ENCODE measurements around the gene BNIP3.
A peak's percentile ranks its signal among the peaks of the same experiment; 100 is the strongest.
"Not testable (repeated sequence)": the region's sequence is repeated elsewhere in the genome, so short reads cannot be mapped to it uniquely, and the experiment has no call there.

The BNIP3 gene

DNA sequence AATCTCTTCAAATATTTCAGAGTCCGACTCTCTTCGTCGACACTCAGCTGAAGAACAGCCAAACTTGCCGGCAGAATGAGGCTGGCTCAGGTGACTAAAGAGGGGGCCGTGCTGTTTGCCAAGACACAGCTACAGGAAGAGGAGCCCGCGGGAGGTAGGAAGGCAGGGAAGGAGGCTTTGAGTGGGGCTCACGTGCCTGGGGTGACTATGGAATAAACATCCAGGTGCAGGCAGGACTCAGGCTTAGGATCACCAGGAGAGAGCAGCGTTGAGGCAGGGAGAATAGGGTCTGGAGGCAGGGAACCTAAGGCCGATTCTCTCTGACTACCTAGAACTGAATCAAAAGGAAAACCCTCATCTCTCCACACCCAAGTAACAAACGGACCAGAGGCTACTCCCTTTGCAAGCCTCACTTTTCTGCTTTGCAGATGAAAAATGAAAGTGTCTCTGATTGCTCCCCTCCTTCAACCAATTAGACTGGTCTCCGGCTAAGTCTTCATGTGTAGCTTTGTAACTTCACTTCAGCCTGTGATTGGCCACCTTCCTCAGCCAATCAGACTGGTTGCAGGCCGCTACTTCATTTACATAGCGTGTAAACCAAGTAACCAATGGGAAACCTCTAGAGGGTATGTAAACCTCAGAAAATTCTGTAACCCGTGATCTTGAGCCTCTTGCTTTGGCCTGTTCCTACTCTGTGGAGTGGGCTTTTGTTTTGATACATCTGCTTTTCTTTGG lies 19.7 kb upstream of the BNIP3 start:
- no peak for DNase-seq (ENCODE audit: low spot score)

DNA sequence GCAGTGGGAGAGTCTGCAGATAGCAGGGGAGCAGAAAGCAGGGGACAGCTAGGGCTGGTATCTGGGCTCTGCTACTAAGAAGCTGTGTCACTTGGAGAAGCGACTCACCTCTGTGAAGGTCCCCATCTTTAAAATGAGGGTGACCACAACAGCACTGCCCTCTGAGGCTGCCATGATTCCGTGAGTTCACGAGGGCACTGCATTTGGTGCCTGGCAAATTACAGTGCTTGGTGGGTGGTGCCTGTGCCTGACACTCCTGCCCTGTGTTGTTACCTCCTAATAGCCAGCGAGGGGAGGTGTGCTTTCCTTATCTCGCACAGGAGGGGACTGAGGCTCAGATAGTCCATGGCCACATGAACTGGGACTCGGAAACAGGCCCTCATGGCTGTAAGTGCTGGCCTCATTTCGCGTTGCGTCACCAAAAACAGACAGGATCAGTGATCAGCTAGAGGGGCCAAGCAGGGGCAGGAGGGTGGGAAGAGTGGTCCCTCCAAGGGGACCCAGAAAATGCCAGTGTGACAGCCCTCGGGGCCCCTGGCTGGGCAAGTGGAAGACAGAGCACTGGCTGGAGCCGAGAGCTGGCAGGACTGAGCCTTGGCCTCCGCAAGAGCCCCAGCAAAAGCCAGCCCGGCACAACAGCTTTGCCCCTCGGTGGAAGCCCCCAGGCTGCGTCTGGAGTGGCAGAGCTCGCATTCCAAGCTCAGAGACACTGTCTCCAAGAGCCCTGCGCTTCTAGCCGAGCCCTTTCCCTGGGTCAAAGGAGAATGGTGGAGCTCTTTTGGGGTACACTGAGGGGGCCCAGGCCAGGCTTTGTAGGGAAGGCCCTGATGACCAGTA lies 17.3 kb upstream of the BNIP3 start:
- DNase-seq (ENCODE audit: low spot score) = no peak

DNA sequence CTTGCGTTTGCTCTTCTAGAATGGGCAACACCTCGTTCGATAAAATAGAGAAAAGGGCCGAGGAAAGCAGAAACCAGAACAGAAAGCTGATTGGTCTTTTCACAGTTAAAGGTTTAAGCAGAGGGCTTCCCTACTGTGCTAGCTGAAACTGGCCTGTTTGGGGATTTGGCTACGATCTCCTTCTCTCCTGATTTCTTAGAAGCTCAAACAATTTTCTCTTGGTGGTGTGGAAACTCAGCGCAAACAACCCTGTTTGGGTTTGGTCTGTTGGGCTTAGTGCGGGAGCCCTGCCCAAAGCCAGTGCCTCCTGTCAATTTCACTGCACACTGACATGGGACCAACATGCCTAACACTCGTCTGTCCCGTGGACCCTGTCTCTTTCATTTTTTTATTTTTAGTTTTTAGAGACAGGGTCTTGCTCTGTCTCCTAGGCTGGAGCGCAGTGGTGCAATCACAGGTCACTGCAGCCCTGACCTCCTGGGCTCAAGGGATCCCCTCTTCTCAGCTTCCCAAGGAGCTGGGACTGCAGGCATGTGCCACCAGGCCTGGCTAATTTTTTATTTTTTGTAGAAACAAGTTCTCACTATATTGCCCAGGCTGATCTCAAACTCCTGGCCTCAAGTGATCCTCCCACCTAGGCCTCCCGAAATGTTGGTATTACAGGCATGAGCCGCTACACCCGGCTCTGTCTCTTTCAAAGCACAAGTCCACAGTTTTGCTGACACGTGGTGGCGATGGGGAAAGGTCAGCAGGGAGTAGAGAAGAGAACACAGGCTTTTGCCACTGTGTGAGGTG lies 16.5 kb upstream of the BNIP3 start:
- no peak for DNase-seq (ENCODE audit: low spot score)

DNA sequence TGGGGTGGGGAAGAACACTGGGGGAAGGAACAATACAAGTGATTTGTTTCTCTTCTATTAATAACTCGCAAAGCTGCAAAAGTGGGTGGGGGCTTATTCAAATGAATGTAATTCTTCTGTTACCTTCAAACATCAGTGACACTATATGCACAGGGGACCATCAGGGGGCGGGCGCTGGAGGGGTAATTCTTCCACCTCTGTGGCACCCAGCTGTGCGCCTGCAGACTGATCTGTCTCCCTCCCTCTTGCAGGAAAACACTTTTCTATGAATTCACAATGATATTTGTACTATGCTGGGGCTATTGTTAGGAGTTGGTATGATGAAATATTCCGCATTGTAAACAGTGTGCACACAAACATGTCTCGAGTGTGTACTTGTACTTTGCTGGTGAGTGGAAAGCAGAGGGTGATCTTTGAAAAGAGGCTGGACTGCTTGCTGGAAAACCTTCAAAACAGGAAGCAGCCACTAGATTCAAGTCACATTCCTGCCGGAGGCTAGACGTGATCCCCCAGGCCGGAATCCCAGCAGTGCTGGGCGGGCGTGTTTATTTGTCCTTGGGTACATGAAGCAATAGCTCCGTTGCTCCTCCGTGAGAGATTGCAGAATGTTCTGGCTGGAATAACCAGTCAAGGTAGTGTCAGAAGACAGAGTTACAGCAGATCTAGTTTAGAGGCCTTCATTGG lies 15.8 kb upstream of the BNIP3 start:
- DNase-seq (ENCODE audit: low spot score) = peak; percentile 86

DNA sequence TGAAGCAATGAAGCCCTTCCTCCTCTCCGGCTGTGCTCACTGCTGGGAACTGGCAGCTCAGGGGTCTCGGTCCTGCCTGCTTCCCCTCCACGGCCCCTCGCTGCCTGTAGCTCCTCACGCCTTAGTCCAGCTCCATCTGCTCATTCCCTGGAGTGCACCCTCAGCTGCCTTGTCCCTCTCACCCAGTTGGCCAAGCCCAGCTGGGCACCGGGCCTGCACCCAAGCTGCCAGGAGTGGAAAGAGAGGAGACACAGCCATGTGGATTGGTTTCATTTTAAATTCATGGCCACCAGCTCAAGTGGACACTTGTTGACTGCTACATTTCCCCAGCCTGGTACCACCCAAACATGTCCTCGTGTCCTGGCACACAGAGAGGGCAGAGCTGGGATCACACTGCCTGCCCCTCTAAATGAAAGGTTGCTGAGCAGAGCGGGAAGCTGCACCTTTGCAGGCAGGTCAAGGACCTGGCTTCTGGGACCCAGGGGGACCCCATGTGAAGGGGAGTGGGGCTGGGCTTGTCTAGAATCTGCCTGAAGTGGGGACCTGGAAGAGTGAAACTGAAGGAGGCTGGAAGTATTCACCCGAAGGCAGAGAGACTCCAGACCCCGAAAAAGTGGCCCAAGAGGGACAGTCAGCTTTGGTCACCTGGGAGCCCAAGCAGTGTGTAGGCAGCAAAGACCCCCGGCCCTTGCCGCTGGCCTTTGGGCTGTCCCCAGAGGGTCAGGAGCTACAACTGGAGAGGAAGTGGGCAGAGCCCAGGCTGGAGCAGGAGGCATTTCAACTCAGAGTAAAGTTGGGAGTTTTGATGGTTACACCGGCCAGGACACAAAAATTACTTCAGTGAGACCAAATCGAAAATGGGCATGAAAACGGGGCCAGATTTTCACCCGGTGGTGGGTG lies 15.0 kb upstream of the BNIP3 start:
- no peak for DNase-seq (ENCODE audit: low spot score)

DNA sequence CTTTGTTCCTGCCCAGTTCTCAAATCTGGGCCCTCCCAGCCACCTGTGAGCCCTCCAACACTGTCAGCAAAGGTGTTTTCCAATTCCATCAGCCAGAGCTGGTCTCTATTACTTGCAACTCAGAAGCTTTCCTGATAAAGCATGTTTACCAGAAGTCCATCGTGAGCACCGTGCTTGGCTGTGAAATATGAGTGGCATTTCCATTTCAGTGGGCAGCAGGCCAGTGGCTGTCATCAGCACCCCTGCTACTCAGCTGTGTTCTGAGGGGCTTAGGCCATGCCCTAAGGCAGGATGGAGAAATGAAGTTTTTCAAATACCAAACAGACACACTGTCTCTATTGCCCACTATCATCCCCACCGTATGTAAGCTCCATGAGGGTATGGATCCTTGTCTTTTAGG lies 12.7 kb upstream of the BNIP3 start:
- DNase-seq (ENCODE audit: low spot score) = no peak

DNA sequence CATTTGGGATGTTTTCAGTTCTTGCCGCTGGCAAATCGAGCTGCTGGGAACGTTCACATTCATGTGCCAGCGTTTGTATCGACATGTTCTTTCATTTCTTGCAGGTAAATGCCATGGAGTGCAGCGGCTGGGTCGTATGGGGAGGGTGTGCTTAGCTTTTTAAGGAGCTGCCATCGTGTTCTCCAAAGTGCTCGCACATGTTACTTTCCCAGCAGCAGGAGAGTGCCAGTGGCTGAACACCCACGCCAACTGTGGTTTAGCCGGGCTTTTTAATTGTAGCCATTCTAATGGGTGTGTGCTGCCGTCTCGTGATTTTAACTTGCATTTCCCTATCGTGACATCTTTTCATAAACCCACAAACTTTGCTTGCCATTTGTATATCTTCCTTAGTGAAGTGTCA lies 11.6 kb upstream of the BNIP3 start:
- DNase-seq (ENCODE audit: low spot score) = no peak

DNA sequence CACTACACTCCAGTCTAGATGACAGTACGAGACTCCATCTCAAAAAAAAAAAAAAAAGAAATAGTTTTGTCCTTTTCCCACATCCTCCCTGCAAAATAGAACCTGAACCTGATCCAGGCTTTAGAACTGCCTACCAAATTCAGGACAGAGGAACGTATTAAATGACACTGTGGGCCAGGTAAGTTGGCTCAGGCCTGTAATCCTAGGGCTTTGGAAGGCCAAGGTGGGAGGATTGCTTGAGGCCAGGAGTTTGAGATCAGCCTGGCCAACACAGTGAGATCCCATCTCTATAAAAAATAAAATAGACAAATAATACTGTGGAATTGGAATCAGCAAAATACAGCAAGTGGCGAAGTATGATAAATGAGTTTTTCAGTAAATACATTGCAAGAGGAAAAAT lies 10.0 kb upstream of the BNIP3 start:
- no peak for DNase-seq (ENCODE audit: low spot score)

DNA sequence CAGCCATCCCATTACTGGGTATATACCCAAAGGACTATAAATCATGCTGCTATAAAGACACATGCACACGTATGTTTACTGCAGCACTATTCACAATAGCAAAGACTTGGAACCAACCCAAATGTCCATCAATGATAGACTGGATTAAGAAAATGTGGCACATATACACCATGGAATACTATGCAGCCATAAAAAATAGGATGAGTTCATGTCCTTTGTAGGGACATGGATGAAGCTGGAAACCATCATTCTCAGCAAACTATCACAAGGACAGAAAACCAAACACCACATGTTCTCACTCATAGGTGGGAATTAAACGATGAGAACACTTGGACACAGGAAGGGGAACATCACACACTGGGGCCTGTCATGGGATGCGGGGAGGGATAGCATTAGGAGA lies 6.1 kb upstream of the BNIP3 start:
- DNase-seq (ENCODE audit: low spot score) = not testable (repeated sequence)

DNA sequence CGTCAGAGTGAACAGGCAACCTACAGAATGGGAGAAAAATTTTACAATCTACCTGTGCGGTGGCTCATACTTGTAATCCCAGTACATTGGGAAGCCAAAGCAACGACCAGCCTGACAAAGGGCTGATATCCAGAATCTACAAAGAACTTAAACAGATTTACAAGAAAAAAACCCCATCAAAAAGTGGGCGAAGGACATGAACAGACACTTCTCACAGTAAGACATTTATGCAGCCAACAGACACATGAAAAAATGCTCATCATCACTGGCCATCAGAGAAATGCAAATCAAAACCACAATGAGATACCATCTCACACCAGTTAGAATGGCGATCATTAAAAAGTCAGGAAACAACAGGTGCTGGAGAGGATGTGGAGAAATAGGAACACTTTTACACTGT lies 5.6 kb upstream of the BNIP3 start:
- not testable (repeated sequence) for DNase-seq (ENCODE audit: low spot score)

DNA sequence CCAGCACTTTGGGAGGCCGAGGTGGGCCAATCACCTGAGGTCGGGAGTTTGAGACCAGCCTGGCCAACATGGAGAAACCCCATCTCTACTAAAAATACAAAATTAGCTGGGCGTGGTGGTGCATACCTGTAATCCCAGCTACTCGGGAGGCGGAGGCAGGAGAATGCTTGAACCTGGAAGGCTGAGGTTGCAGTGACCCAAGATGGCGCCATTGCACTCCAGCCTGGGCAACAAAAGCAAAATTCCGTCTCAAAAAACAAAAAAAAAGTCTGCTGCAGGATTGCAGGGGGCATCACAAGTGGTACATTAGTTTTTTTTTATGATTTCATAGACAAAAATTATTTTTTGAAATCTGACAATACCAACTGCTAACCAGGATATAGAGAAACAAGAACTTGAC lies 5.1 kb upstream of the BNIP3 start:
- DNase-seq (ENCODE audit: low spot score) = not testable (repeated sequence)

DNA sequence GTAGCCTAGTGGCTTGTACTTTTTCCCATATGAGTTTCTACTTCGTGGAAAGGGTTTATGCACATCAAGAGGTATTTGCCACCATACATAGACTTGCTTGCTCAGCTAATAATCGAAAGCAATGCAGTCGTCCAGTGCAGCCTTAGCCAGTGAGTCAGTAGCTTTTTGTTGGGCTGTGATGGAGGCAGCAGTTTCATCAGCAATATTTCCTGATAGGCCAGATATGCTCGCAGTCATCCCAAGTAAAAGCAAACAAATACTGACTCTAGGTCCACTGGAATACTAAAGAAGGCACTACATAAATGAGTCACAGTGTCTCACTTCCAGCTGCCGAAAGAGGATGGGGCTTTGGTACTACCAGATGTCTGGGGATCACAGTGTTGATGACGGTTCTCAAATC lies 2.1 kb upstream of the BNIP3 start:
- DNase-seq (ENCODE audit: low spot score) = peak; percentile 91

DNA sequence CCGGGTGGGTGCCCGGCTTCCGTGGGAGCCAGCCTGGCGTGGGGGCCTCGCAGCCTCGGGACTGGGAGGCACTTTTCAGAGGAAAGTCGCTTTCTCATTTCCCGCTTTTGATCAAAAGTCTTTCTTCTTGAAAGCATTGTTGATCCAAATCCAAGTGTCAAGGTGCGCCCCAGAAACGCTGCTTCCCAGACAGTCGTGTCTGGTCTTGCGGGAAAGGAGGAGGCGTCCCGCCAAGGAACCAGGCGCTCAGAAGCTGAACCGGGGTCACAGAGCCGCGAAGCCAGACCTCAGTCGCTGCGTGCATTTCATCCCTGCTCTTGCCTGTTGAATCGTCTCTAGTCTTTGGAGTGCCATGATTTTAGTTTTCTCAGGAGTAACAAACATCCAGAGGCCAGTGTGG lies 1.1 kb upstream of the BNIP3 start:
- DNase-seq (ENCODE audit: low spot score) = no peak

DNA sequence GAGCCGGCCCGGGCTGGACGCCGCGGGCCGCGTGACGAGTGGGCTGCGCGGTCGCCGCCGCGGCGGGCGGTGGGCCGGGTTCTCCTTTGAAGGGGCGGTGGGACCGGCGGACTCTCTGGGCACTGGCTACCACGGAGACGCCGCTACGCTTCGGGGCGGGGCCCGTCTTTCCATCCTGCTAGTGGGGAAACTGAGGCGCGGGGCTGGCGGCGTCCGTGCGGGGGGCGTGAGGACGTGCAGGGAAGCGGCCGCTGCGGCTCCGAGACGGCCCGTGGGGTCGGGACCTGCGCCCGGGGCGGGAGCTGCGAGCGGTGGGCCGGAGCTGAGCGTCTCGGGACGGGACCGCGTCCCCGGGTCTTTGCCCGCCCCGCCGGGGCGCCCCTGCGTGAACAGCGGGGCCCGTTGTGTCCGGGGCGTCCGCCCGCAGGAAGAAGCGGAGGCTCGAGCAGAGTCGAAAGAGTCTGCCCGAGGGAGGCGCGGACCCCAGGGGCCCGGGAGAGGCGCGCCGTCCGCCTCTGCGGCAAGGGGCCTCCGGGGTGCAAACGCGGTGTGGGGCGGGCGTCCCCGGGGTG lies 548 bp upstream of the BNIP3 start:
- no peak for DNase-seq (ENCODE audit: low spot score)

DNA sequence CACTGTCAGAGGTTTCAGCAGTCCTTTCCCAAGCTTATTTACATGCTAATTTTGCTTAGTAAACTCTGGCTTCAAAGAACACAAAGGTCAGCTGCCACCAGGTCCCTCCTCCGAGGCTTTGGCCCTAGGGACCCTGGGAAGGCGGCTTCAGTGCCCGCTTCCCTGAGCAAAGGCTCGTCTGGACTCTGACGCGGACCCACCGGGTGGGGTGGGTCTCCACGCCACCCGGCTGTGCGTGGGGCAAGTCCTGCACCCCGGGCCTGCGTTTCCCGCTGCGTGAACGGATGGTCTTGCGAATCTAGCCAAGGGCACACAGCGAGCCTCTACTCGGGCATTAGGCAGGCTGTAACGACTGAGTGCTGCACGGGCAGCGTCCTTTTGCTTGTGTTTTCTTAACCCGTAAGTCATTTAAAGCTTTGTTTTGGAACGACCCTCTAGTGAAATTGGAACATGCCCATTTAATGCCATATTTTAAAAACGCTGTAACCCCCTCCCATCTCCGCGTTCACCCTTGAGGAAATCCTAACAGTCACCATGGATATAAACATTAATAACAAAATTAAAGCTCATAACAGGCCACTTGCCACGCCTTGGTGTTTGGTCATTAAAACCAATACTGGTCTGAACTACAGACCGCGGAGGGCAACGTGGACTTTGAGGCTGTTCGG lies 828 bp downstream of the BNIP3 start:
- no peak for DNase-seq (ENCODE audit: low spot score)

DNA sequence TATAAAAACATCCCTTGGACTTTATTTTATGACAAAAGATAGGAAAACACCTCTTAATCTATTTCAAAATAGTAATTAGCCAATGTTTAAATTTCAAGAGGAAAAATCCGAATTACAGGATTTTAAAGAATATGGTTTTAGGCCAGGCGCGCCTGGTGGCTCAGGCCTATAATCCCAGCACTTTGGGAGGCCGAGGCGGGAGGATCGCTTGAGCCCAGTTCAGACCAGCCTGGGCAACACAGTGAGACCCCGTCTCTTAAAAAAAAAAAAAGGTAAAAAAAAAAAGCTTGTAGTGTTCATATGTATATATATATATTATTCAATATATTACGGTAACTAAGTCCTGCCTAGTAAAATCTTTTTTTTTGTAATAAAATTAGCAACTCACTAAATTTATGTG lies 1.4 kb downstream of the BNIP3 start:
- DNase-seq (ENCODE audit: low spot score) = no peak

DNA sequence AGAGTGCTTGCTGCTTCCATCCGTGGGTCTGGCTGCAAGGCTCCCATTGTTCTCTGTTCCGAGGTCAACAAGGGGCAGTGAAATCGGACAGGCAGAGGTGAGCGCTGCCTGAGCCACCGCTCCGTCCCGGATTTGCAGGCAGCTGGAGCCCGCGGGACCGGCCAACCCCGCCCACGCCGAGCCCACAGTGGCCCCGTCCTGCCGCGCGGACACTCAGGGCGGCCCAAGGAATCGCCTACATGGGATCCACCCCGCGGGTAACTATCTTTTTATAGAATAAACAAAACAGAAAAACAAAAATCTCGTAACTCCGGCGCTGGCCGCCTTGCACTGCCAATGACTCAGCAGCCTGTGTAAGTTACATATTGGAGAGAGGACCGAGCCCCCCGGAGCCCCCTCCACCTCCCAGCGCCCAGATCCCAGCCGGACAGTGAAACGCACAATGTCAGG lies 1.9 kb downstream of the BNIP3 start:
- DNase-seq (ENCODE audit: low spot score) = peak; percentile 51

DNA sequence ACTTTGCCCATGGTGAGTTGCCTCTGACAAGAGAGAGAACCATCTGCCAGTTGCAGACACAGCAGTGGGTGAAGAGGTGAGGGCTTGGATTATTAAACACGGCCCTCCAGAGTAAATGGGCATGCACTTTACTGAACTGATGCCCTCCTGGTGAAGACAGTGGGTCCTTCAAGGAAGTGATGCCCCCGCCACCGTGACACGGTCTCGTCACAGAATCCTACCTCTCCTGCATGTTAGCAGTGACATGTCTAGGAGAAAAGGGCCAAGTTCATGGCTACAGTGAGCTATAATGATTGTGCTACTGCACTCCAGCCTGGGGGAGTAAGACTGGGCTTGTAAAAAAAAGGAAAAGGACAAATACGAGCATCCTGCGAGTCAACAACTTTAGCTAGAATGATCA lies 2.4 kb downstream of the BNIP3 start:
- DNase-seq (ENCODE audit: low spot score) = no peak

DNA sequence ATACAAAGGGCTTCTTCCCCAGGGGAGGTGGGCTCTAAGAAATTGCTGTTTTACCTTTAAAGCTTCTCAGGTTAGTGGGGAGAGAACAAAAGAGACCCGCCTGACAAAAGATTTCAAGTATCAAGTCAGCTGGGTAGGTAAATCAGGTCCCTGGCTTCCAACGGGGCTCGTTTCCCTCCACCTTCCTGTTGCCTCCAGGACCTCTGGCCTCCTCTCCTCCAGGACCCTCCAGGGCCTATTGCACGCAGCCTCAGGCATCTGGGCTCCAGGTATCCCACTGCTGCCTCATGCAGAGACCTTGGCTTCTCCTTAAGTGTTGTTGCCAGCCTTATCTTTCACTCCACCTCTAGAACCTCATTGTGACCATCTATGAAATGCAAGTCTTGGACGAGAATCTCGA lies 2.9 kb downstream of the BNIP3 start:
- DNase-seq (ENCODE audit: low spot score) = no peak

DNA sequence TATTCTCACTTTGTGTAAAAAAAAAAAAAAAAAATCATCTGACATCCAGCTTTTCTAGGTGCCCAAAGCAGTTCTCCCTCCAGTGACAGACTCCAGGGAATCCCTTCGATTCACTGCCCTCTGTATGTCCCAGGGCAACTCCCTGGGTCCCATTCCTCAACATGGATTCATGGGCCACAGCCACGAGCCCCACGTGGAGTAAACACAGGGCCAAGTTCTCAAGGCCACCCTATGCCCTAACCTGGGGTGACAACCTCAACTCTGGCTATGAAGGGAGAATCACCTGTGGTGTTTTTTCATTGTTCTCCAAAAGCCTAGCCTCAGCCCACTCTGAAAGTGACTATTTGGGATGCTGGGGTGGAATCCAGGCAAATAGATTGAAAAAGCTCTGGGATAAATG lies 3.4 kb downstream of the BNIP3 start:
- DNase-seq (ENCODE audit: low spot score) = no peak
